Measurements from ENCODE around the gene GALNT1. TPM values are rescaled to one million over a fixed set of nuclear protein-coding genes. Genes with fewer than 3 reads are reported as not detected.

The GALNT1 gene
- 49.9 and 51.3 TPM in 2 replicates for total RNA-seq
- total RNA-seq (2013): 62.9 TPM
- 7.5 and 11.1 TPM in 2 replicates for polyA plus RNA-seq
- polyA minus RNA-seq: 14.9 and 21.9 TPM in 2 replicates

DNA sequence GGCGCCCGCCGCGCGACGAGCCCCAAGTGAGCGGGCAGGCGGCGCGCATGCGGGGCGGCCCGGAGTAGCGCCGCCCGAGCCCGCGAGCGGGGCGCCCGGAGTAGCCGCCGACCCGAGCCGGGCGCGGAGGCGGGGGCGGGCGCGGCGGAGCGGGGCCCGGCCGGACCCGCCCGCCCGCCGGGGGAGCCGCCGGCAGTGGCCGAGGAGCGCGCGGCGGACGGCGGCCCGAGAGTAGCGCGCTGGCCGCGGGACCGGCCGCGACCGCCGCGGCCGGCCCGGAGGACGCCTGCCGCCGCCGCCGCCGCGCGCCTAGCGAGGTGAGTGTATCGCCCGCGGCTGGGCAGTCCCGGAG lies at the start of gene GALNT1:
TSS of gene GALNT1 (plus strand) at position 195 of the 352 bp plus-strand sequence. CDS start 72,923 bp downstream, outside the sequence.
- no peak for DNase-seq
- H3K9ac ChIP-seq (ENCODE audit: low read length): peak within 1 kb of the TSS; percentile 79
- peak within 1 kb of the TSS; percentile 78 for H2AFZ ChIP-seq (ENCODE audit: insufficient read depth, low read depth, low read length, poor library complexity, severe bottlenecking)
- Mint-ChIP-seq H3K27me3 (no peaks in the 10 kb centered on the region), H3K4me3 (peak within 1 kb of the TSS; percentile 86), H3K27ac (peak within 1 kb of the TSS; percentile 88), H3K9me3 (ENCODE audit: insufficient read depth) (no peaks in the 10 kb centered on the region), H3K4me1 (peaks cover 35% of the 10 kb centered on the region)
- peaks cover 3 to 5% (median 4%) of the 10 kb centered on the region in 3 donors for H3K9me3 ChIP-seq (ENCODE audit: control extremely low read depth in 1 of 3, control insufficient read depth in 2 of 3, insufficient read depth in 1 of 3, low read length in 2 of 3)
- H3K36me3 ChIP-seq (replicated peaks in 1 of 2; ENCODE audit: control extremely low read depth in 1 of 2, control insufficient read depth in 1 of 2, extremely low read depth in 1 of 2, insufficient read depth in 2 of 2, low read length in 1 of 2): no peaks in the 10 kb centered on the region
- TF ChIP-seq, protein P1, sequence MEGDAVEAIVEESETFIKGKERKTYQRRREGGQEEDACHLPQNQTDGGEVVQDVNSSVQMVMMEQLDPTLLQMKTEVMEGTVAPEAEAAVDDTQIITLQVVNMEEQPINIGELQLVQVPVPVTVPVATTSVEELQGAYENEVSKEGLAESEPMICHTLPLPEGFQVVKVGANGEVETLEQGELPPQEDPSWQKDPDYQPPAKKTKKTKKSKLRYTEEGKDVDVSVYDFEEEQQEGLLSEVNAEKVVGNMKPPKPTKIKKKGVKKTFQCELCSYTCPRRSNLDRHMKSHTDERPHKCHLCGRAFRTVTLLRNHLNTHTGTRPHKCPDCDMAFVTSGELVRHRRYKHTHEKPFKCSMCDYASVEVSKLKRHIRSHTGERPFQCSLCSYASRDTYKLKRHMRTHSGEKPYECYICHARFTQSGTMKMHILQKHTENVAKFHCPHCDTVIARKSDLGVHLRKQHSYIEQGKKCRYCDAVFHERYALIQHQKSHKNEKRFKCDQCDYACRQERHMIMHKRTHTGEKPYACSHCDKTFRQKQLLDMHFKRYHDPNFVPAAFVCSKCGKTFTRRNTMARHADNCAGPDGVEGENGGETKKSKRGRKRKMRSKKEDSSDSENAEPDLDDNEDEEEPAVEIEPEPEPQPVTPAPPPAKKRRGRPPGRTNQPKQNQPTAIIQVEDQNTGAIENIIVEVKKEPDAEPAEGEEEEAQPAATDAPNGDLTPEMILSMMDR (IDR thresholded peaks at IDR 0.05): no peak
- TF ChIP-seq EZH2 (IDR thresholded peaks at IDR 0.05; ENCODE audit: borderline replicate concordance, insufficient read depth, low read depth, low read length, poor library complexity, severe bottlenecking): no peak
- peaks cover 47% of the 10 kb centered on the region for H3K79me2 ChIP-seq (ENCODE audit: control insufficient read depth, insufficient read depth, low read length)
- CTCF ChIA-PET: interaction anchor here (1.2 to 2.1 kb wide), 3 partner anchors 8 to 174 kb away, joined by 3 to 6 read pairs (median 5); no protein-coding TSS in a partner anchor
- H3K27me3 ChIP-seq (replicated peaks in 1 of 4; ENCODE audit: control extremely low read depth in 1 of 4, control insufficient read depth in 3 of 4, insufficient read depth in 4 of 4, low read length in 3 of 4): no peaks in the 10 kb centered on the region
- intact Hi-C loops (cut with micrococcal nuclease): loop anchor here (2.0 to 10.0 kb wide), 3 partner anchors 113 to 483 kb away; partner anchors contain the start of genes RPRD1A and ZNF397
- peak; percentile 63 for ATAC-seq (ENCODE audit: low read depth)
- WGBS (ENCODE audit: insufficient coverage): under 1% methylated on average over 45 of the region's 74 CpGs
- H3K4me2 ChIP-seq (replicated peaks; ENCODE audit: low read depth, low read length, poor library complexity, severe bottlenecking): peak within 1 kb of the TSS; percentile 89
- H3K27ac ChIP-seq (ENCODE audit: low read length in 2 of 2): peak within 1 kb of the TSS; percentile 69 to 86
- POLR2A ChIA-PET: interaction anchor here (1.0 to 1.4 kb wide), 3 partner anchors 11 to 84 kb away, joined by 5 to 9 read pairs (median 5); partner anchors contain the start of gene INO80C
- H4K20me1 ChIP-seq (ENCODE audit: control insufficient read depth, insufficient read depth, low read length, poor library complexity, severe bottlenecking): no peaks in the 10 kb centered on the region
- peaks cover 15 to 16% of the 10 kb centered on the region in 2 donors for H3K4me1 ChIP-seq (ENCODE audit: control insufficient read depth in 2 of 2, insufficient read depth in 2 of 2, low read length in 2 of 2)
- peak within 1 kb of the TSS; percentile 51 to 87 (median 71) for H3K4me3 ChIP-seq (ENCODE audit: control extremely low read depth in 1 of 5, extremely low read depth in 1 of 5, insufficient read depth in 1 of 5, low read depth in 2 of 5, low read length in 4 of 5)

DNA sequence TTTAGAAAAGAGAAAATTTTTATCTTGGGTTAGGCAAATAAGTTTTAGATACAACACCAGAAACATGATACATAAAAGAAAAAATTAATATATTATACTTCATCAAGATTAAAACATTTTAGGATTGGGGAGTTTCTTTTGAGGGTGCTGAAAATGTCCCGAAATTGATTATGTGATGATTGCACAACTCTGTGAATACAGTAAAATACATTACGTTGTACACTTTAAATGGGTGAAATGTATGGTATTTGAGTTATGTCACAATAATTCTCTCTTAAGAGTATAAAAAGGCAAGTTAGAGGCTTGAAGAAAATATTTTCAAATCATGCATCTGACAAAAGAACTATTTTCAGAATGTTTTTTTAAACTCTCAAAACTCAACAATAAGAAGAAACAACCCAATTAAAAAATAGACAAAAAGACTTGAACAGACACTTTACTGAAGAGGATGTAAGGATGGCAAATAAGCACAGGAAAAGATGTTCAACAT lies 47.6 kb upstream of the GALNT1 start:
- no peak overlapping the region for H3K4me3 ChIP-seq (ENCODE audit: control extremely low read depth in 1 of 5, extremely low read depth in 1 of 5, insufficient read depth in 1 of 5, low read depth in 2 of 5, low read length in 4 of 5)
- no peak overlapping the region for H3K4me2 ChIP-seq (replicated peaks; ENCODE audit: low read depth, low read length, poor library complexity, severe bottlenecking)
- no peaks in the 10 kb centered on the region for H4K20me1 ChIP-seq (ENCODE audit: control insufficient read depth, insufficient read depth, low read length, poor library complexity, severe bottlenecking)
- no peaks in the 10 kb centered on the region for H3K4me1 Mint-ChIP-seq
- peaks cover 4 to 9% (median 9%) of the 10 kb centered on the region in 3 donors for H3K9me3 ChIP-seq (ENCODE audit: control extremely low read depth in 1 of 3, control insufficient read depth in 2 of 3, insufficient read depth in 1 of 3, low read length in 2 of 3)
- H3K4me3 Mint-ChIP-seq: no peak overlapping the region
- WGBS (ENCODE audit: insufficient coverage): no CpG with 5 or more reads among the region's 2 CpGs
- H3K27ac ChIP-seq (ENCODE audit: low read length in 2 of 2): no peak overlapping the region
- H3K79me2 ChIP-seq (ENCODE audit: control insufficient read depth, insufficient read depth, low read length): no peaks in the 10 kb centered on the region
- no peaks in the 10 kb centered on the region for H3K36me3 ChIP-seq (replicated peaks in 1 of 2; ENCODE audit: control extremely low read depth in 1 of 2, control insufficient read depth in 1 of 2, extremely low read depth in 1 of 2, insufficient read depth in 2 of 2, low read length in 1 of 2)
- CTCF ChIA-PET: no interaction called here
- H3K9ac ChIP-seq (ENCODE audit: low read length): no peak overlapping the region
- no peaks in the 10 kb centered on the region for H3K4me1 ChIP-seq (ENCODE audit: control insufficient read depth in 2 of 2, insufficient read depth in 2 of 2, low read length in 2 of 2)
- DNase-seq (no peak), ATAC-seq (ENCODE audit: low read depth) (no peak)
- TF ChIP-seq EZH2 (IDR thresholded peaks at IDR 0.05; ENCODE audit: borderline replicate concordance, insufficient read depth, low read depth, low read length, poor library complexity, severe bottlenecking): no peak
- TF ChIP-seq, protein P1 (IDR thresholded peaks at IDR 0.05): no peak
- H3K27ac Mint-ChIP-seq: no peak overlapping the region
- peaks cover 11% of the 10 kb centered on the region for H3K9me3 Mint-ChIP-seq (ENCODE audit: insufficient read depth)
- peaks cover 13% of the 10 kb centered on the region for H3K27me3 Mint-ChIP-seq
- no peak overlapping the region for H2AFZ ChIP-seq (ENCODE audit: insufficient read depth, low read depth, low read length, poor library complexity, severe bottlenecking)
- intact Hi-C loops (cut with micrococcal nuclease): no loop called here
- POLR2A ChIA-PET: no interaction called here
- H3K27me3 ChIP-seq (replicated peaks in 1 of 4; ENCODE audit: control extremely low read depth in 1 of 4, control insufficient read depth in 3 of 4, insufficient read depth in 4 of 4, low read length in 3 of 4): no peaks in the 10 kb centered on the region
